GM12878 (cell line): ENCODE results near the gene WBP4. TPM values are rescaled to one million over a fixed set of nuclear protein-coding genes. Genes with fewer than 3 reads are reported as not detected.

ENCODE experiments used
- ATAC-seq: fragments of 200-7000 bp; cut with Tn5 transposase; 3 replicates; pipeline ENCODE4 v1.9.1; 2020; ENCODE audit warnings: mild to moderate bottlenecking, moderate library complexity
- BruUV-seq: library from RNA; stranded (reverse); fragments of 400-500 nt; replicated peaks from 2 replicates; lab custom pipeline; 2021; lab: Mats Ljungman, UMichigan
- CTCF ChIA-PET: fragments of 300-600 bp; sonication (Branson Sonifier 250); formaldehyde crosslinking; extraction: SDS; loops from one replicate; lab custom pipeline; 2021; ENCODE audit warnings: inconsistent platforms; lab: Yijun Ruan, JAX
- POLR2A ChIA-PET: fragments of 350-600 bp; formaldehyde crosslinking; extraction: SDS; loops from one replicate; lab custom pipeline; 2021; ENCODE audit warnings: inconsistent platforms; lab: Charles Lee
- RAD21 ChIA-PET: fragments of 300-600 bp; sonication (Branson Sonifier 250); formaldehyde crosslinking; loops from one replicate; lab custom pipeline; 2023; ENCODE audit warnings: antibody characterized with exemption; ENCODE audit not compliant: unreplicated experiment; lab: Charles Lee
- SMC1A ChIA-PET: fragments of 300-600 bp; sonication (Branson Sonifier 250); formaldehyde crosslinking; loops from one replicate; lab custom pipeline; 2023; ENCODE audit not compliant: unreplicated experiment, uncharacterized antibody; lab: Charles Lee
- DNase-seq: peaks from one replicate; pipeline ENCODE4 v3.0.0-alpha.2; 2011; ENCODE audit warnings: low read depth, low spot score
- FAIRE-seq: peaks from 3 replicates; lab custom pipeline; 2011; peaks lifted over from hg19 to GRCh38; lab: Jason Lieb, UNC
- H2AFZ ChIP-seq: 2 replicates; pipeline ENCODE4 v1.6.0; 2011; ENCODE audit warnings: low read depth, low read length, control low read depth; ENCODE audit not compliant: control insufficient read depth
- H3K27ac ChIP-seq: 2 replicates; pipeline ENCODE4 v1.5.1; 2011; ENCODE audit warnings: control low read depth; ENCODE audit not compliant: control insufficient read depth, insufficient read depth
- H3K27me3 ChIP-seq, 2 experiments: replicated peaks in 1 of 2; 2 replicates each; pipeline versions ENCODE4 v1.6.0 to v1.6.1; 2011; ENCODE audit warnings: low read length in 1 of 2; ENCODE audit not compliant: control insufficient read depth in 2 of 2, insufficient read depth in 2 of 2
- H3K36me3 ChIP-seq, 2 experiments: 2 replicates each; pipeline ENCODE4 v1.5.1; 2011; ENCODE audit warnings: low read length in 1 of 2; ENCODE audit not compliant: control insufficient read depth in 2 of 2, insufficient read depth in 2 of 2
- H3K4me1 ChIP-seq: 2 replicates; pipeline ENCODE4 v1.6.1; 2011; ENCODE audit warnings: mild to moderate bottlenecking, low read length, moderate library complexity, mixed read lengths; ENCODE audit not compliant: control insufficient read depth, insufficient read depth
- H3K4me2 ChIP-seq: 2 replicates; pipeline ENCODE4 v1.6.0; 2011; ENCODE audit warnings: control low read depth; ENCODE audit not compliant: control insufficient read depth, insufficient read depth
- H3K4me3 ChIP-seq: fragments of 200-600 bp; sonication (generic); 2 replicates; pipeline ENCODE4 v1.5.1; 2016
- H3K79me2 ChIP-seq: 2 replicates; pipeline ENCODE4 v1.6.0; 2011; ENCODE audit warnings: low read length; ENCODE audit not compliant: control insufficient read depth, insufficient read depth
- H3K9ac ChIP-seq: 2 replicates; pipeline ENCODE4 v1.8.0; 2011; ENCODE audit warnings: low read length, control low read depth, mixed read lengths; ENCODE audit not compliant: control insufficient read depth, insufficient read depth
- H3K9me3 ChIP-seq: replicated peaks from 3 replicates; pipeline ENCODE4 v1.5.1; 2011; ENCODE audit warnings: mild to moderate bottlenecking, low read length; ENCODE audit not compliant: control insufficient read depth, insufficient read depth
- H4K20me1 ChIP-seq: 2 replicates; pipeline ENCODE4 v1.6.0; 2011; ENCODE audit not compliant: control insufficient read depth, insufficient read depth
- ATF7 ChIP-seq: fragments of 450-650 bp; IDR thresholded peaks from 2 replicates; pipeline ENCODE4 v1.6.1; 2016; ENCODE audit warnings: low read depth, mild to moderate bottlenecking
- BACH1 ChIP-seq: fragments of 450-650 bp; IDR thresholded peaks from 2 replicates; pipeline ENCODE4 v1.6.1; 2017; ENCODE audit warnings: mild to moderate bottlenecking, borderline replicate concordance
- BCL11A ChIP-seq: IDR thresholded peaks from 2 replicates; pipeline ENCODE4 v1.6.1; 2011; ENCODE audit warnings: low read depth, low read length
- BCLAF1 ChIP-seq: fragments of 450-650 bp; IDR thresholded peaks from 2 replicates; pipeline ENCODE4 v1.6.1; 2017; ENCODE audit warnings: antibody characterized with exemption, mild to moderate bottlenecking, moderate library complexity
- BHLHE40 ChIP-seq, 2 experiments: fragments of 450-650 bp in 1 of 2; IDR thresholded peaks; 2 replicates each; pipeline ENCODE4 v1.6.1; 2011 to 2017; ENCODE audit warnings: low read depth in 2 of 2, borderline replicate concordance in 1 of 2, improper control_type of control experiment in 1 of 2, low read length in 1 of 2, mild to moderate bottlenecking in 1 of 2
- EGR1 ChIP-seq, 2 experiments: IDR thresholded peaks; 1 replicate in 1 of 2; 2 replicates in 1 of 2; pipeline ENCODE4 v1.6.1; 2011 to 2012; ENCODE audit warnings: low read depth in 2 of 2, low read length in 2 of 2, borderline replicate concordance in 1 of 2, mild to moderate bottlenecking in 1 of 2, moderate library complexity in 1 of 2
- EP300 ChIP-seq, 2 experiments: fragments of 150-350 bp in 1 of 2; IDR thresholded peaks; 2 replicates each; pipeline ENCODE4 v1.6.1; 2011 to 2012; ENCODE audit warnings: low read depth in 2 of 2, low read length in 2 of 2, borderline replicate concordance in 1 of 2, improper control_type of control experiment in 1 of 2, inconsistent platforms in 1 of 2; ENCODE audit not compliant: control insufficient read depth in 1 of 2
- IKZF1 ChIP-seq: fragments of 450-650 bp; conservative IDR thresholded peaks from 2 replicates; pipeline ENCODE4 v1.6.1; 2017; ENCODE audit warnings: antibody characterized with exemption, mild to moderate bottlenecking
- JUND ChIP-seq: IDR thresholded peaks from 2 replicates; pipeline ENCODE4 v1.6.1; 2012; ENCODE audit warnings: low read depth, mild to moderate bottlenecking, low read length, improper control_type of control experiment, moderate library complexity
- MTA2 ChIP-seq: fragments of 450-650 bp; IDR thresholded peaks from 2 replicates; pipeline ENCODE4 v1.6.1; 2016; ENCODE audit warnings: low read depth, mild to moderate bottlenecking, moderate library complexity
- NBN ChIP-seq: fragments of 450-650 bp; IDR thresholded peaks from 2 replicates; pipeline ENCODE4 v1.6.1; 2016
- NFYA ChIP-seq: IDR thresholded peaks from 2 replicates; pipeline ENCODE4 v1.6.1; 2011; ENCODE audit warnings: low read depth, mild to moderate bottlenecking, low read length, improper control_type of control experiment, borderline replicate concordance
- NR2F1 ChIP-seq: fragments of 450-650 bp; conservative IDR thresholded peaks from 2 replicates; pipeline ENCODE4 v1.6.1; 2017; ENCODE audit warnings: mild to moderate bottlenecking
- SKIL ChIP-seq: fragments of 450-650 bp; IDR thresholded peaks from 2 replicates; pipeline ENCODE4 v1.6.1; 2017; ENCODE audit warnings: mild to moderate bottlenecking, low read depth, inconsistent platforms; ENCODE audit not compliant: poor library complexity, severe bottlenecking
- SMAD1 ChIP-seq: fragments of 450-650 bp; IDR thresholded peaks from 2 replicates; pipeline ENCODE4 v1.6.1; 2018; ENCODE audit warnings: mild to moderate bottlenecking, low read depth; ENCODE audit not compliant: partially characterized antibody
- SP1 ChIP-seq: IDR thresholded peaks from one replicate; pipeline ENCODE4 v1.6.1; 2011; ENCODE audit warnings: low read depth, low read length
- SPI1 ChIP-seq: IDR thresholded peaks from 2 replicates; pipeline ENCODE4 v1.6.1; 2011; ENCODE audit warnings: low read depth, mild to moderate bottlenecking, low read length, moderate library complexity, borderline replicate concordance; ENCODE audit not compliant: insufficient read depth
- TBL1XR1 ChIP-seq: IDR thresholded peaks from 2 replicates; pipeline ENCODE4 v1.6.1; 2012; ENCODE audit warnings: low read depth, low read length, improper control_type of control experiment
- YY1 ChIP-seq: IDR thresholded peaks from 2 replicates; pipeline ENCODE4 v1.6.1; 2011; ENCODE audit warnings: low read depth, mild to moderate bottlenecking, low read length
- whole genome bisulfite sequencing: methylation state at CpG from one replicate; pipeline ENCODE4 v1.1.6; 2016; ENCODE audit warnings: low lambda C conversion rate; ENCODE audit not compliant: insufficient replicate concordance, insufficient coverage; ENCODE audit errors: missing lambda C conversion rate; 5-methylcytosine and 5-hydroxymethylcytosine counted together
- in situ Hi-C: fragments of 300-500 bp; cut with MboI; formaldehyde crosslinking; loops from 9 replicates; pipeline ENCODE4 v1.14.3; 2018; ENCODE audit warnings: mixed read lengths
- intact Hi-C: fragments of 100-400 bp; cut with micrococcal nuclease; formaldehyde crosslinking; loops from one replicate; pipeline ENCODE4 v1.14.2; 2022; ENCODE audit not compliant: unreplicated experiment
- polyA plus RNA-seq, 11 experiments: library from polyadenylated mRNA; depleted of rRNA in 4 of 11; unstranded in 6 of 11; stranded (reverse) in 5 of 11; fragments of >200 nt; fragmentation: Nextera tagmentation in 4 of 11; fragmentation: Illumina TruSeq in 1 of 11; extraction: Ambion mirVana in 4 of 11; extraction: Trizol in 1 of 11; gene quantifications; 1 replicate in 1 of 11; 2 replicates in 10 of 11; pipeline versions ENCODE4 v1.2.1 to v1.2.3, GENCODE V29; 2011 to 2016; ENCODE audit warnings: inconsistent platforms in 2 of 11, missing spikeins in 2 of 11, low read depth in 1 of 11
- total RNA-seq, 4 experiments: library from RNA; depleted of rRNA in 3 of 4; stranded (reverse); fragments of >200 nt in 3 of 4; fragmentation: Illumina TruSeq in 1 of 4; extraction: Trizol in 1 of 4; gene quantifications; 2 replicates each; pipeline versions ENCODE4 v1.2.1 to v1.2.3, GENCODE V29; 2013 to 2021

The WBP4 gene
- total and polyA plus RNA-seq, 10 of the 15 experiments (the other 5 are each of a cell fraction or from before 2014, with no cell fraction given) = 7.4 to 21.6 (median 14.2) TPM

DNA sequence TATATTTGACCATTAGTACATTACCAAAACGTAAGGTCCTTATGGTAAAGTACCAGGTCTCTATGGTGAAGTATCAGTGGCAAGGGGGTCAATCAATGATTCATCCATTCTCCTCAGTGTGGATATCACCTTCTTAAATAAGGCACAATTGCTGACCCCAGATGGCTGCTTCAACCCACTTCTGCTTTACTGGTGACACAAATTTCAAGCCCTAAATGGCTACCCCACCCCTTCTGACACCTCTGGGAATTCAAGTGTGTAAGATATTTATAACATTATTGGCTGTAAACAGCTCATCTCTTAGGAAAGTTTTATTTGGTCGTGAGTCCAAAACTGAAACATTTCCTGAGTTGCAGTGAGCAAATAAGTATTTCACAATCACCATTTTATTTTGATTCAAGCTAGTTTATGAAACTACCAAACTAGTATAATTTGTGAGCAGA lies 7.9 kb upstream of the WBP4 start:
- in situ Hi-C loops (no loop called here), intact Hi-C loops (loop anchor here (5.0 kb wide), 1 partner anchor 36 kb away; the partner anchor contains the start of gene ELF1)
- POLR2A ChIA-PET = interaction anchor here (0.6 to 4.7 kb wide), 7 partner anchors 34 to 1472 kb away, joined by 3 to 25 read pairs (median 3); partner anchors contain the start of gene ELF1
- Histone ChIP-seq H3K36me3 (no peaks in the 10 kb centered on the region), H3K4me2 (peak overlapping the region; percentile 72), H4K20me1 (no peaks in the 10 kb centered on the region), H2AFZ (peak overlapping the region; percentile 48), H3K9me3 (peaks cover 1% of the 10 kb centered on the region; the same call in 2 of the 3 replicates), H3K4me3 (peak overlapping the region; percentile 22; the same call in 1 of the 2 replicates), H3K4me1 (peaks cover 7% of the 10 kb centered on the region; the same call in 1 of the 2 replicates), H3K79me2 (peaks cover 67% of the 10 kb centered on the region), H3K27me3 (no peaks in the 10 kb centered on the region), H3K27ac (peak overlapping the region; percentile 40), H3K9ac (no peak overlapping the region; the same call in 1 of the 2 replicates)
- no TSS peak for BruUV-seq
- SMC1A ChIA-PET = interaction anchor here (0.8 to 4.0 kb wide), 26 partner anchors 15 to 280 kb away, joined by 3 to 75 read pairs (median 7); partner anchors contain the start of gene ELF1
- no peak for FAIRE-seq
- RAD21 ChIA-PET = interaction anchor here (0.7 to 9.9 kb wide), 22 partner anchors 9 to 276 kb away, joined by 3 to 172 read pairs (median 7); partner anchors contain the start of gene ELF1
- ATAC-seq = peak; percentile 85
- 3% methylated on average over 2 of the region's 2 CpGs for WGBS
- CTCF ChIA-PET = interaction anchor here (0.8 to 5.2 kb wide), 36 partner anchors 9 to 286 kb away, joined by 3 to 129 read pairs (median 6); partner anchors contain the start of genes ELF1 and SLC25A15
- DNase-seq = peak; percentile 79
- TF ChIP-seq BCL11A = peak; percentile 76; the same call in 1 of the 2 replicates
- TF ChIP-seq SPI1 = peak; percentile 93
- TF ChIP-seq YY1 = 0 out of 2 replicates have a peak, but pooled peaks have one; percentile 48
- TF ChIP-seq NR2F1 = peak; percentile 99
- 0 out of 2 replicates have a peak, but pooled peaks have one; percentile 34 for TF ChIP-seq JUND
- no peak for TF ChIP-seq SP1
- 0 out of 2 replicates have a peak, but pooled peaks have one; percentile 28 for TF ChIP-seq TBL1XR1
- no peak for TF ChIP-seq EGR1 (IDR thresholded peaks at IDR 0.05; ENCODE audit: borderline replicate concordance in 1 of 2, low read depth in 2 of 2, low read length in 2 of 2)
- peak; percentile 90 for TF ChIP-seq ATF7
- TF ChIP-seq NBN = peak; percentile 80; the same call in 1 of the 2 replicates
- no peak for TF ChIP-seq NFYA
- TF ChIP-seq EP300 (IDR thresholded peaks at IDR 0.05; ENCODE audit: borderline replicate concordance in 1 of 2, control insufficient read depth in 1 of 2, low read depth in 2 of 2, low read length in 2 of 2) = peak; percentile 80 to 85; a peak in 3 of 4 replicates
- TF ChIP-seq MTA2 = peak; percentile 96
- peak; percentile 70; the same call in 1 of the 2 replicates for TF ChIP-seq BACH1
- no peak for TF ChIP-seq BCLAF1
- peak; percentile 42 to 72; a peak in 3 of 4 replicates for TF ChIP-seq BHLHE40 (IDR thresholded peaks at IDR 0.05; ENCODE audit: borderline replicate concordance in 1 of 2, low read depth in 2 of 2, low read length in 1 of 2)
- TF ChIP-seq IKZF1 = peak; percentile 80
- TF ChIP-seq SKIL = peak; percentile 81
- TF ChIP-seq SMAD1 = no peak
